DMS53 treated with DMSO at 0.1 percent for 48 hours (cell line): Measurements from ENCODE around the gene SLC25A31.

Experiments
- DNase-seq: peaks from one replicate; lab custom pipeline; 2025; ENCODE audit not compliant: unreplicated experiment; lab: John Stamatoyannopoulos, UW

The SLC25A31 gene

GRCh38 chr4:127777487-127777886, 47.3 kb downstream of the SLC25A31 start:
- no peak for DNase-seq

GRCh38 chr4:127778102-127778501, 47.9 kb downstream of the SLC25A31 start:
- DNase-seq, result no peak

GRCh38 chr4:127780598-127780997, 50.4 kb downstream of the SLC25A31 start:
- DNase-seq, result no peak

GRCh38 chr4:127781300-127782024, 51.3 kb downstream of the SLC25A31 start:
- peak; percentile 33 for DNase-seq

GRCh38 chr4:127782025-127782274, 51.8 kb downstream of the SLC25A31 start:
- no peak for DNase-seq

GRCh38 chr4:127782275-127783025, 52.2 kb downstream of the SLC25A31 start, which contains the start of gene HSPA4L:
Gene HSPA4L (plus strand): TSS chr4:127782322. CDS start chr4:127782551, 229 bp downstream.
- peak; percentile 72 for DNase-seq

- peak; percentile 17 for DNase-seq
Observed at GRCh38 chr4:127783026-127783769, 53.0 kb downstream of the SLC25A31 start.

GRCh38 chr4:127783955-127784770, 54.0 kb downstream of the SLC25A31 start:
- no peak for DNase-seq

GRCh38 chr4:127788517-127788916, 58.3 kb downstream of the SLC25A31 start:
- no peak for DNase-seq

- DNase-seq, result no peak
Observed at GRCh38 chr4:127791391-127791790, 61.2 kb downstream of the SLC25A31 start.

GRCh38 chr4:127793528-127793927, 63.3 kb downstream of the SLC25A31 start:
- DNase-seq, result no peak

- DNase-seq, result no peak
Observed at GRCh38 chr4:127799711-127800110, 69.5 kb downstream of the SLC25A31 start.

GRCh38 chr4:127809173-127809800, 79.1 kb downstream of the SLC25A31 start:
- DNase-seq, result no peak

- no peak for DNase-seq
Observed at GRCh38 chr4:127810551-127810950, 80.4 kb downstream of the SLC25A31 start.

GRCh38 chr4:127822430-127822829, 92.2 kb downstream of the SLC25A31 start:
- DNase-seq, result no peak
